Stimulated activated CD8-positive, alpha-beta memory T cell treated with anti-CD3 and anti-CD28 coated beads, Interleukin-15, amount 100 ng/mL, for 1 hour (primary cell): Measurements from ENCODE around the gene TRIM51G.
"Not testable (repeated sequence)": the region's sequence is repeated elsewhere in the genome, so short reads cannot be mapped to it uniquely, and the experiment has no call there.

Experiments used
- DNase-seq: peaks from one replicate; pipeline ENCODE4 v3.0.0-alpha.2; 2020; ENCODE audit warnings: low read depth

Gene TRIM51G, protein sequence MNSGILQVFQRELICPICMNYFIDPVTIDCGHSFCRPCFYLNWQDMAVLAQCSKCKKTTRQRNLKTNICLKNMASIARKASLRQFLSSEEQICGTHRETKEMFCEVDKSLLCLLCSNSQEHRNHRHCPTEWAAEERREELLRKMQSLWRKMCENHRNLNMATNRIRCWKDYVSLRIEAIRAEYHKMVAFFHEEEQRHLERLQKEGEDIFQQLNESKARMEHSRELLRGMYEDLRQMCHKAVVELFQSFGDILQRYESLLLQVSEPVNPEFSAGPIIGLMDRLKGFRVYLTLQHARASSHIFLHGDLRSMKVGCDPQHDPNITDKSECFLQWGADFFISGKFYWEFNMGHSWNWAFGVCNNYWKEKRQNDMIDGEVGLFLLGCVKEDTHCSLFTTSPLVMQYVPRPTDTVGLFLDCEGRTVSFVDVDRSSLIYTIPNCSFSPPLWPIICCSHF

DNA sequence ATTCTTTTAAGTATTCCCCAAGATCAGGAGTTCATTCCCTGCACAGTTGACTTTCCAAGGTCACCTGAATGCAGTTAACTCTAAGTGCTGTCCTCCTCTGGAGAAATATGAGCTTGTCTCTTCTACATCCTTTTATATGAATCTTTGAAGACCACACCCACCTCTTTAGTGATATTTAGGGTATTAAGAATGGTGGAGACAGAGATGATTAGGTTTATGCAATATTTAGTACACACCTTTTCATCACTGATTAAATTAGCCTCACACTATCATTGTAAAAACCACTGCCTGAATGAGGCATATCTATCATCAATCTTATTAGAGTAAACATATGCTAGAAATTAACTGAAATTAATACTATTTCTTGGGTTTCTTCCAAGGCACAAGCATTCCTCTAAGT, at the start of gene TRIM51G:
TRIM51G (minus strand) TSS at position 101 of the 400 bp plus-strand sequence. CDS start 2,190 bp downstream, outside the sequence.
- DNase-seq = not testable (repeated sequence)

DNA sequence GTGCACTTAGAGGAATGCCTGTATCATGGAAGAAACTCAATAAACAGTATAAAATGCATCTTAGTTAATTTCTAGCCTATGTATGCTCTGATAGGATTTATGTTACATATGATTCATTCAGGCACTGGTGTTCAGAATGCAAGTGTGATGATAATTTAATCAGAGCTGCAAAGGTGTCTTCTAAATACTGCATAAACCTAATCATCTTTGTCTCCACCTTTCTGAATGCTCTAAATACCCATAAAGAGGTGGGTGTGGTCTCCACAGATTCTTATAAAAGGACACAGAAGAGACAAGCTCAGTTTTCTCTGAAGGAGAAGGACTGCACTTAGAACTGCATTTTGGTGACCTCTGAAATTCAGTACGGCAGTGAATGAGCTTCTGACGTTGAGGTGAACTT, 44.8 kb upstream of the TRIM51G start, which contains the start of gene TRIM49B:
TRIM49B (plus strand) TSS at position 301 of the 400 bp plus-strand sequence. CDS start 2,777 bp downstream, outside the sequence.
- not testable (repeated sequence) for DNase-seq

DNA sequence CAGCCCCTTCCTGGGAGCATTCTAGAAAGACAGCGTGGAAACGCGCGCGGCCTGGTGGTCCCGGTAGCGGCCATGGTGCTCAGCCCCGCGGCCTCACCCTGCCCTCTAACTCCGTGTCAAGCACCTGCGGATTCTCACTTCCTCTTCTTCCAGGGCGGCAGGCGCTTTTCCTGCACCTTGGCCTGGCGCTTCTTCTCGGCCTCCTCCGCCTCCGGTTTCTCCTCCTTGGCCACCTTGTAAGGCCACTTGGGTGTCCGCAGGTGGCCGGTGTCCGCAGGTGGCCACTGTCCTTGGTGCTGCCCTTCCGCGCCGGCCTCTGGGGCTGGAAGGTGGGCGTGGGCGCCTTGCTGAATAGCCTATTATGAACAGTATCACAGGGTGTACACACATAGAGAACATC, 15.1 kb downstream of the TRIM51G start:
- not testable (repeated sequence) for DNase-seq

DNA sequence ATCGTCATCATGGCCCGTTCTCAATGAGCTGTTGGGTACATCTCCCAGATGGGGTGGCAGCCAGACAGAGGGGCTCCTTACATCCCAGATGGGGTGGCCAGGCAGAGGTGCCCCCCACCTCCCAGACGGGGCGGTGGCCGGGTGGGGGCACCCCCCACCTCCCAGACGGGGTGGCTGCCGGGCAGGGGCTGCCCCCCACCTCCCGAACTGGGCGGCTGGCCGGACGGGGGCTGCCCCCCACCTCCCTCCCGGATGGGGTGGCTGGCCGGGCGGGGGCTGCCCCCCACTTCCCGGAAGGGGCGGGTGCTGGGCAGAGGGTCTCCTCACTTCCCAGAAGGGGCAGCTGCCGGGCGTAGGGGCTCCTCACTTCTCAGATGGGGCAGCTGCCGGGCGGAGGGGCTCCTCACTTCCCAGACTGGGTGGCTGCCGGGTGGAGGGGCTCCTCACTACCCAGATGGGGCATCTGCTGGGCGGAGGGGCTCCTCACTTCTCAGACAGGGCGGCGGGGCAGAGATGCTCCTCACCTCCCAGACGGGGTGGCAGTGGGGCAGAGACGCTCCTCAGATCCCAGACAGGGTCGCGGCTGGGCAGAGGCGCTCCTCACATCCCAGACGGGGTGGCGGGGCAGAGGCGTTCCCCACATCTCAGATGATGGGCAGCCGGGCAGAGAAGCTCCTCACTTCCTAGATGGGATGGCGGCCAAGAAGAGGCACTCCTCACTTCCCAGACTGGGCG, 28.2 kb downstream of the TRIM51G start:
- DNase-seq = not testable (repeated sequence)

DNA sequence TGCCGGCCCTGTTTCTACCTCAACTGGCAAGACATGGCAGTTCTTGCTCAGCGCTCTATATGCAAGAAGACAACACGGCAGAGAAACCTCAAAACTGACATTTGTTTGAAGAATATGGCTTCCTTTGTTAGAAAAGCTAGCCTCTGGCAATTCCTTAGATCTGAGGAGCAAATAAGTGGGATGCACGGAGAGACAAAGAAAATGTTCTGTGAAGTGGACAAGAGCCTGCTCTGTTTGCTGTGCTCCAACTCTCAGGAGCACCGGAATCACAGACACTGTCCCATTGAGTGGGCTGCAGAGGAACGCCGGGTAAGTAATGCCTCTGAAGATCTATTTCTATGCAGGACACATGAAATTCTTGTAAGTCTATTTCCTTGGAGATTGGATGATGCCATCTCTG, 37.9 kb downstream of the TRIM51G start:
- not testable (repeated sequence) for DNase-seq
